NCI-H1930 (cell line): ENCODE results near the gene SHISA9.

Source experiments
- DNase-seq, 2 experiments: peaks; one replicate each; lab custom pipeline; 2025; lab: John Stamatoyannopoulos, UW

SHISA9 gene

DNA sequence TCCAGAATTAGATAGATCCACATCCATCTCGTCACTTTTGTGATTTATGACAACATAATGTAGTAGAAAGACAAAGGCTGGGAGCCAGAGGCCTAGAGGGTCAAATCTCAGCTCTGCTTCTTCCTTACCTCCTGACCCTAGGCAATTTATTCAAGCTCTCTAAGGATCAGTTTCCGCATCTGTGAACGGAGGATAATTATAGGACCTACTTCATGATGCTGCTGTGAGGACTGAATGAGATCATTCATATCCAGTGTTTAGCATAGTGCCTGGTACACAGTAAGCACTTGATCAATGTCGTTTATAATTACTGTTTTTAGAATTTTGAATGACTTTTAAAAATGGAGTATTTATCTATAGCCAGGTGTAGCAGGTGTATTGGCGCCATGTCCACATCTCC, 128.4 kb downstream of the SHISA9 start:
- DNase-seq: no peak

DNA sequence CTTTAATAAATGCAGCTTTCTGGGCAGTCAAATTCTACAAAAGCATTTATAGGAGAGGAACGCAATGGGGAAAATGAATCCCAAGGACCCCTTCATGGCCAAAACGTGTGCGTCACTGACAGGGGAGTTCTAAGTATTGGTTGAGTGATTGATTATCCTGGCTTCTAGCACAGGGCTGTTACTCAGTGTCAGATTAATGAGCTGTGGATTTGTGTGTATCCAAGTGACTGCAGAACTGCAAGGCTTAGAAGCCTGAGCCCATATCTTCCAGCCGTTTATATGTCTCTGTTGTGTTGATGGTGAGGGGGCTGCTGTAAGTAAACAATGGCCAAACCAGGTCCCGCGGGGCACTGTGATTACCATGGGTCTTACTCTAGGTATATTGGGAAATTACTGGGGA, 129.4 kb downstream of the SHISA9 start:
- DNase-seq: no peak

DNA sequence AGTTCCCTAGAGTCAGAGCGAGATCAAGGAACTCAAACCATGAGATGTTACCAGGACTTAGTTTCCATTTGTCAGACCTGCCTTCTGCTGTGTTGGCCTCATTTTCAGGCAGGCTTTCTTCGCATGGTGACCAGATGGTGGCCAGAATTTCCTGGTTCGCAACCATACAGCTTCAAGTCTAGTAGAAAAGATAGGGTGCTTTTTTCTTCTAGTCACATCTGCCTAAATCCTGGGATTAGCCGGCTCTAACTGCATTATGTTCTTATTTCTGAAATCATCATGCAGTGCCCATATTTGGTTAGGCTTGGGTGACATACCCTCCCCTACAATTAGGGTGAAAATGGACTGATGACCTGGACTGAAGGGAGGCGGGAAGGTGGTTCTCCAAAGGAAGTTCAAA, 131.5 kb downstream of the SHISA9 start:
- no peak for DNase-seq

GRCh38 chr16:13036600-13036999, 135.2 kb downstream of the SHISA9 start:
- no peak for DNase-seq

DNA sequence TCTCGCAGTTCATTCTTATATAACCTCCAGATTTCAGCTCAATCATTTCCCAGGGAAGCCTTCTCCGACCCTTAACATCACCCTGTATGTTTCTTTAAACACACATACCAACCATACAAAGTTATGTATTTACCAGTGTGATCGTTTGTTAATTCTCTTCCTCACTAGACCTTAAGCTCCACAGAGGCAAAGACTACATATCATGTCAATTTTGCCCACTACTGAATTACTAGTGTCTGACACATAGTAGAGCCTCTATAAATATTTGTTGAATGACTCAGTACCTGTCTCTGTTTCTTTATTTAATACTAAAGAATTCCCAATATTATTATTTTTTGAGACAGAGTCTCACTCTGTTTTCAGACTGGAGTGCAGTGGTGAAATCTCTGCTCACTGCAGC, 137.2 kb downstream of the SHISA9 start:
- no peak for DNase-seq

DNA sequence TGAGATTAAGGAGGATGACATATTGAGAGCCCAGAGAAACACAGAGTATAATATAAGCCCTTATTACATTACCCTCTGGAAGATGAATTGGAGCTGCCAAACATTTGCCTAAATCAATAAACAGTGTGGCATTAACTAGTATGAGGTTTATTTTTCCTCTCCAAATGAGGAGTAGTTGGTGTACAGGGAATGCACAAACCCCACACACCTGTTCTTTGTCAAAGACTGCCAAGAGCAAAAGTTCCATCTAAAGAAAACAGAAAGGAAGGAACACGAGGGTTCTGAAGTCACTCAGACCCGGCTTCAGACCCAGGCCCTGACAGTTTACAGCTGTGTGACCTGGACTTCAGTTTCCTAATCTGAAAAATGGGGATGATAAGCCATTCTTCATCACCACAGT, 138.1 kb downstream of the SHISA9 start:
- DNase-seq: no peak

- DNase-seq: no peak
These were observed 139.8 kb downstream of the SHISA9 start for GRCh38 chr16:13041180-13041579.

DNA sequence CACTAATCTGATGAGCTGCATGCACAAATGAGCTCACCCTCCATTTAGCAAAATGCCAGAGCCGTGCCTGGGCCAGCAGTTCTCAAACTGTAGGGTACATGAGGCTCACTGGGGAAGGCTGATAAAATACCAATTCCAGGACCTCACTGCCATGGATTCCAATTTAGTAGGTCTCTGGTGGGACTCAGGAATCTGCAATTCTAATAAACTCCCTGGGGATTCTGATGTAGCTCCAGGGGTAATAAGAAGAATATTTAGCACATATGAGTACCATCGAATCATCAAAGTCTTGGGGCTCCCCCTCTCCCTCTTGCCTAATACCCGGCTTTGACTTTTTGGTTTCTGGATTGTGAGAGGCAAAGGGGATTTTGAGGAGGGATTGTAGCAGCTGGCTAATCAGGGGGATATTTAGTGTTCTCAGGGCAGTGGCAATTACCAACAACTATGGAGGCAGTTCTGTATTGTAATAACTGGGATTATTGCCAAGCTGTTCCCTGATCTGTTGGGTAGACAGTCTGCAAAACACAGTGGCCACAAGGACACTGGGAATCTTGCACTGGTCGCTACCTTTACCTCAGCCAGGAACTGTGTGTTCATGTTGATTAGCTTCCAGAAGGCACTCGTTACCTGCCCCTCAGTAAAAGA, 140.4 kb downstream of the SHISA9 start:
- DNase-seq: no peak

- DNase-seq: no peak
These were observed 140.9 kb downstream of the SHISA9 start for GRCh38 chr16:13042291-13042685.

GRCh38 chr16:13046061-13046821, 144.8 kb downstream of the SHISA9 start:
- DNase-seq: no peak

DNA sequence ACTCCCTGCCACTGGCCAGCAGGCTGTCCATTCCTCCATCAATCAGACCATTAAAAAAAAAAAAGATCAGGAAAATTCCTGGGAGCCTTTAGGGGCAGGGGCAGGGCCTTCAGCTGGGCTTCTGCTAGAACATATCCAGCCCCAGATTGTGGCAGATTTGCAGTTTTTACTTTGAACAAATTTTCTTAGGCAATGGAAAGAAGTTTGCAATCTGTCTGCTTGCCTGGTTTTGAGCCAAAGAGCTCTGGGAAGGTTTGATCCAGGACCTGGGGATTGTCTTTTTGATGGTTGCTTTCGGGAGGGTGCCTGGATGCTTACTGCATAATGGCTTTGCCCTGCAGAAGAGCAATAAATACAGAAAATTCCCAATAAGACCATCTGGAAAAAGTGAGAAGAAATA, 145.9 kb downstream of the SHISA9 start:
- no peak for DNase-seq

DNA sequence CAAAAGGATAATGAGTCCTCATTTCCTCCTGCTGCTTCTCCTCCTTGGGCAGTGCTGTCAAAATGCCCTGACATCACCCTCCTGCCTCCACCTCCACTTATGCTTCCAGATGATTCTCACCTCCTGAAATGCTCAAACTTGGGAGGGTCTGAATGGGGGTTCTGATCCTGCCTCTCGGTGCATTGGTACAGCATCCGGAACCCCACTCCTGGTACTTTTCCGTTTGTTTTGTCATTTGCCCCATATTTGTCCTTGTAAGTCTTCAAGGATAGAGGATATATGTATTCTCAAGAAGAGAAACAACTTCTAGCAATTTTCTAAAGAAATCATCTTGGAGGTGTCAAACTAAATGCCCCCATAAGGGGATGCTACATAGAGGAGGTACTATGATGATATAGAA, 148.3 kb downstream of the SHISA9 start:
- no peak for DNase-seq

DNA sequence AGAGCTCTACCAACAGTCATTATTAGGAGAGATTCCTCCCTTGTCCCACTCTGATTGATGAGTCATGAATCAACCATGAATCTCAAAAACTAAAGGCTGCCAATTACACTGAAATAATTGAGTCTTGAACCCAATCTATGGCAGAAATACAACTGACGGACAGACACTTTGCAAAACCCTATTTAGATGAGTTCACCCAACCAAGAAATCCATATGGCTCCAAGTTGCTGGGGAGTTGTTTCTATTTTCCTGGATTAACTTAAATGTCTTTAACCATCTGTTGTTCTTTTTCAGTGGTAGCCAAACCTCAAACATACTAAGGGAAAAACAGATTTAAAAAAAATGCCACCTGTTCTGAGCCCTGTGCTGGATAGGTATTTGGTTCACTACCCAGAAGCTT, 151.0 kb downstream of the SHISA9 start:
- DNase-seq: no peak

GRCh38 chr16:13055480-13055879, 154.1 kb downstream of the SHISA9 start:
- DNase-seq: no peak

DNA sequence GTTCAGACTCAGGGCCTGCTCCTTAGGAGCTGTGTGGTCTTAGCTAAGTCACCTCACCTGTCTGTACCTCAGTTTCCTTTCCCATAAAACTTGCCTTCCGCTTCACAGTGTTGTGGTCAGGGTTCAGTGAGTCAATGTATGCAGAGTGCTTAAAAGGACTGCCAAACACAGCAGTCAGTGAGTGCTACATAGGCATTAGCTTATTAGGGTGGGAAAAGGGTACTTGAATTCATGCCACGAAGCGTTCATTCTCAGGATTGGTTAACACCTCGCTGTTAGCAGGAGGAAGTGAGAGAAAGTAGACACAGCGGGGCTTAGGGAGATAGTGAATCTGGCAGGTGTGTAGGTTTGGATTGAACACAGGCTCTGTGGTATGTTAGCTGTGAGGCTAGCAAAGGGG, 155.2 kb downstream of the SHISA9 start:
- no peak for DNase-seq

DNA sequence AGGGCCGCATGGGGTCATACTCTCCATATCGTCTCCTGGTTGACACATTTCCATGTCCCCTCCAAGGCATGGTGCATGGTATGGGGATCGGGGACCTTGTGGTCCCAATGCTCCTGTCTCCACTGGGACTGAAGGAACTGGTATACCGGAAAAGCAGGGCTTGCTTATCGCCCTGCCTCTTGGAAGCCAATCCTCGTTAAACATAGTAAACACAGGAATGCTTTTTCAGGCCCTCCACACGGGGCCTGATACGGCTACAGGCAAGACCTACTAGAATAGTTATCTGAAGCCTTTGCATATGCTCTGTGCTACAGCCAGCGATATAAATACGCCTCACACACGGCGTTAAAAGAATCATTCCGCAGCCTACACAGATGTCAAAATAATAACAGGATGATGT, 159.5 kb downstream of the SHISA9 start:
- DNase-seq: no peak

- no peak for DNase-seq
These were observed 160.3 kb downstream of the SHISA9 start for GRCh38 chr16:13061691-13062090.

DNA sequence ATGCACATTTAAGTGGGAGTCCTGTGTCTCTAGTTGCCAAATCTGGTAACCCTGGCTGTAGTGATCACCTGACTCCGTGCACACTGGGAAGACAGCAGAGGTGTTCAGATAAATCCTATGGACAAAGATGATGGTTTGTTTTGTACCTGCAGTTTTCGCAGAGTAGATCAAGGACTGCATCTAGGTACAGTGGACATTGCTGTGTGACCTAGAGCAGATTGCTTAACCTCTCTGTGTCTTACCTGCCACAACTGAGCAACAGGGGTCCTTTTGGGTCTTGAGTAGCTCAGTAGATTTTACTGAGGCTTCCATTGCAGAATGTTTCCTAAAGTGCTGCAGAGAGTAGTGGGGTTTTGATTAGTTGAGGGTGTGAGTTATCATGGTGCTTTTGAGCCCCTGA, 160.8 kb downstream of the SHISA9 start:
- DNase-seq: no peak

- DNase-seq: no peak
These were observed 162.1 kb downstream of the SHISA9 start for GRCh38 chr16:13063457-13063856.

DNA sequence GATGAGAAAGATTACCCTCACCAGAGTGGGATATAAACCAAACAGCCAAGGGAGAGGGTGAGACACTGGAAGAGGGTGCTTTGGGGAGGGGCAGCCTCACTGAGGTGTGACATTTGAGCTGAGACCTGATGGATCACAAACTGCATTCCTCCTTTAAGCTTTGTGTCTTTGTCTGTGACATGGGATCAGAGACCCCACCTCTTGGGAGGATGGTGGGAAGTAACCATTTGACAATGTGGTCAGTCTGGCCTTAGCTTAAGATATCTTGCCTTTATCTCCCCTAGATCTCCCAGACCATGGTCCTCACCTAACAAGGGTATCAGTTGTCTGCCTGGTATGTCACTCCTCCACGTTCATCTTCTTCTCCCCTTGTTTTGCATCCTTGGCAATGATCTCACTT, 163.4 kb downstream of the SHISA9 start:
- no peak for DNase-seq

DNA sequence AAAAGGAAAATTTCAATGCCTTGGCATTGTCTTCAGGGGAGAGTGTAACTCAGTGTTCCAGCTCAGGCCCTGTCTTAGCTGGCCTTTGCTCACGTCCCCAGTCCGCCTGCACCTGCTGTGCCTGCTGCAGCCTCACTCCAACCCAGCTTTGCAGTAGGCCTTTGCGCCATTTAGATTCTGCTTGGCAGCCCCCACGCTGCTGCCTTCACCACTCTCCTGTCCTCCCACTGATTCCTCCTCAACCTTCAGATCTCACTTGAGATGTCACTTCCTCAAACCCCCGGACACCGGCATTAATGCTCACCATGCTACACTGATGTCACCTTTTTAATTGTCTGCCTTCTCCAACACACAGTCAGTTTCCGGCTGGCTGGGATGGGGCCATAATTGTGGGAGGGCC, 166.2 kb downstream of the SHISA9 start:
- no peak for DNase-seq

DNA sequence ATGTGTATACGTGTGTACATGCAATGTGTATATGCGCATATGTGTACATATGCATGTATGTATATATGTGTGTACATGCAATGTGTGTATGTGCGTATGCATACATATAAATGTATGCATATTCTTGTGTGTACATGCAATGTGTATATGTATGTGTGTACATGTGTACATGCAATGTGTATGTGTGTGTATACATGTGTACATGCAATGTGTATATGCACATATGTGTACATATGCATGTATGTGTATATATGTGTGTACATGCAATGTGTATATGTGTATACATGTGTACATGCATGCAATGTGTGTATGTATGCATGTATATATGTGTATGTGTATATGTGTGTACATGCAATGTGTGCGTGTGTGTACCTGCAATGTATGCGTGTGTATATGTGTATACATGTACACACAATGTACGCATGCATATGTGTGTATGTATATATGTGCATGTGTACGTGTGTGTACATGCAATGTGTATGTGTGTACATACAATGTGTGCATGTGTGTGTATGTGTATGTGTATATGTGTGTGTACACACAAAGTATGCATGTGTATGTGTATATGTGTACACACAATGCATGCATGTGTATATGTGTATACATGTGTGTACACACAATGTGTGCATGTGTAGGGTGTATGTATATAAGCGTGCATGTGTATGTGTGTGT, 167.7 kb downstream of the SHISA9 start:
- no peak for DNase-seq

DNA sequence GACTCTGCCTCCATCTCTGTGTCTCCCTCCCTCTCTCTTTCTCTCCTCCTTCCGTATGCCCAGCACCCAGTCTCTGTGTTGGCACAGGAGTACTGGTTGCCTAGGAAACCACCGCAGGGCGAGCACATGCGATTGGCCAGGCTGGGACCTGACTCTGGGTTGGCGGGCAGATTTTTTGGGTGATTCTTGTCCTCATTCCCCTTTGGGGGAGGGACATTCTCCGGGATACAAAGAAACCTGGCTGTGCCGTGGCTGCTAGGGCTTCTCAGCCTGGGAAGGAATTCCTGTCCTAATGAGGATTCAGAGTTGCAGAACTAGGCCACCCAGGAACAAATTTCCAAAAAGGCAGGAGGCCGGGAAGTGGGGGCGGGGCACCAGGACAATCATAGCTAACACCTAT, 168.9 kb downstream of the SHISA9 start:
- no peak for DNase-seq
